HL-60/S4 treated with retinoic acid at 250 ng/mL for 4 days and 3 days (cell line): ENCODE measurements around the gene LTB.
"Not testable (repeated sequence)": the region's sequence is repeated elsewhere in the genome, so short reads cannot be mapped to it uniquely, and the experiment has no call there.

ENCODE experiments used
- in situ Hi-C: fragments of 300-500 bp; cut with MboI; formaldehyde crosslinking; loops from 2 replicates; pipeline ENCODE4 v1.7.0; 2022; ENCODE audit warnings: low sequenced_read_pairs

Gene LTB

GRCh38 chr6:31609519-31610406 is 27.5 kb upstream of the LTB start:
- in situ Hi-C loops: no loop called here

- in situ Hi-C loops: no loop called here
Measured at GRCh38 chr6:31607317-31607716, 25.1 kb upstream of the LTB start.

- in situ Hi-C loops: loop anchor here (5.0 kb wide), 1 partner anchor 35 kb away; no protein-coding TSS in a partner anchor
Measured at GRCh38 chr6:31597006-31597405, 14.8 kb upstream of the LTB start.

GRCh38 chr6:31592396-31592771 is 10.2 kb upstream of the LTB start:
- in situ Hi-C loops: no loop called here

- in situ Hi-C loops: not testable (repeated sequence)
Measured at GRCh38 chr6:31590691-31591090, 8.5 kb upstream of the LTB start.

- in situ Hi-C loops: no loop called here
Measured at GRCh38 chr6:31588871-31589650, 6.8 kb upstream of the LTB start.

GRCh38 chr6:31587791-31588777 is 5.9 kb upstream of the LTB start:
- in situ Hi-C loops: no loop called here

GRCh38 chr6:31586599-31587281 is 4.5 kb upstream of the LTB start:
- in situ Hi-C loops: no loop called here

GRCh38 chr6:31586008-31586407 is 3.8 kb upstream of the LTB start, which contains the start of gene LST1:
TSS of gene LST1 (plus strand) at chr6:31586277. CDS start at chr6:31587300, 1,023 bp downstream.
- in situ Hi-C loops: no loop called here

GRCh38 chr6:31585491-31585890 is 3.3 kb upstream of the LTB start:
- in situ Hi-C loops: no loop called here

GRCh38 chr6:31581434-31582229 is 592 bp downstream of the LTB start:
- in situ Hi-C loops: no loop called here

GRCh38 chr6:31580807-31581433 is 1.3 kb downstream of the LTB start:
- in situ Hi-C loops: no loop called here

GRCh38 chr6:31580438-31580740 is 1.8 kb downstream of the LTB start:
- in situ Hi-C loops: no loop called here

- in situ Hi-C loops: no loop called here
Measured at GRCh38 chr6:31579546-31580437, 2.4 kb downstream of the LTB start.

GRCh38 chr6:31579119-31579505 is 3.1 kb downstream of the LTB start:
- in situ Hi-C loops: no loop called here

GRCh38 chr6:31578184-31579118 is 3.8 kb downstream of the LTB start:
- in situ Hi-C loops: no loop called here

- in situ Hi-C loops: no loop called here
Measured at GRCh38 chr6:31577579-31577966, 4.7 kb downstream of the LTB start.
